ENCODE data around the gene MRM1.

MRM1 gene

DNA sequence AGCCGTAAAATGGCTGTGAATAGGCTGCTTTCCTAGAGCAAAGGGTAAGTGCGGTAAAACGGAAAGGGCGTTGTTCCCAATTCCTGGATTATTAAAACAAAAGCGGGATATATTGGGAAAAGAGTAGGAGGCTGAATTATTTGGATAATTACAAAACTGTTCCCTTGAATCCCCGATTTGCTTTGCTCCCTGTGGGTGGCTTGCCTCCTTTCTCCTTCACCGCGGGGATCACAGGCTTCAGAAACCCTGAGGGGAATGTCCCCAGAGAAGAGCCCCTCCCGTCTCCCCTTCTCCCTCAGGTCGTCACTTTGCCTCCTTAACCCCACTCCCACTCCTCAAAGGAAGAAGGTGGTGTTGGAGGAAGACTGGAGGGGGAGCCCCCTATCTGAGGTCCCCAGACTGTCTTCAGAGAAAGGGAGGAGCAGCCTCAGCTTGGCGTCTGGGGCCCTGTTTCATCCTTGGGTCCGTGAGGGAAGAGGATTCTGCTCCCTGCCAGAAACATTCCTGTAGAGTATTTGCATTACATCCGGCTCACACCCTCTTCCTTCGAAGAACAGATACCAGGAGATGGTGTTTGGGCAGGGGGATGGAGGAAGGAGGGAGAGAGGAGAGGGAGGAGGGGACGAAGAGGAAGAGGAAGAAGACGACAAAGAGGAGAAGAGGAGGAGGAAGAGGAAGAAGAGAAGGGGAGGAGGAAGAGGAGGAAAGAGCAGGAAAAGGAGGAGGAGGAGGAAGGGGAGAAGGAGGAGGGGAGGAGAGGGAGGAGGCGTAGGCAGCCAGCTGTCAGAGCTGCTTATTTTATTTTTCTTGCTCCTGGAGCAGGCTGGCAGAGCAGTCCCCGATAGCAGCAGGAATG is 31.8 kb downstream of the MRM1 start:
- no peaks in the 10 kb centered on the region for H3K9me3 Mint-ChIP-seq (ENCODE audit: low read depth)
- no peak overlapping the region for H3K27ac Mint-ChIP-seq
- H3K36me3 Mint-ChIP-seq, result no peaks in the 10 kb centered on the region
- no peak overlapping the region for H3K4me3 Mint-ChIP-seq
- no peaks in the 10 kb centered on the region for H3K4me1 Mint-ChIP-seq (ENCODE audit: low read depth)
- no peaks in the 10 kb centered on the region for H3K27me3 Mint-ChIP-seq

DNA sequence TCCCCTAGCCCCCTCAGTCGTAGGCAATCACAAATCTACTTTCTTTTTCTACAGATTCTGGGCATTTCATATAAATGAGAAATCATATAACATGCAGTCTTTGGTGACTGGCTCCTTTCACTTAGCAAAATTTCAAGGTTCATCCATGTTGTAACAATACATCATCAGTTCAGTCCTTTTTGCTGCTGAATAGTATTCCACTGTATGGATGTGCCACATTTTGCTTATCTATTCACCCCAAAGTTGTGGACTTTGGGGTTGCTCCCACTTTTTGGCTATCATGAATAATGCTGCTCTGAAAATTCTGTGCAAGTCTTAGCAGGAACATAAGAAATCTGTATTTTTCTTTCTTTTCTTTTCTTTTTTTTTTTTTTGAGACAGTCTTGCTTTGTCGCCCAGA is 39.0 kb downstream of the MRM1 start:
- Mint-ChIP-seq H3K36me3 (no peaks in the 10 kb centered on the region), H3K4me3 (peak overlapping the region; percentile 35), H3K27ac (no peak overlapping the region), H3K4me1 (ENCODE audit: low read depth) (peaks cover 12% of the 10 kb centered on the region), H3K9me3 (ENCODE audit: low read depth) (no peaks in the 10 kb centered on the region), H3K27me3 (peaks cover 28% of the 10 kb centered on the region)

DNA sequence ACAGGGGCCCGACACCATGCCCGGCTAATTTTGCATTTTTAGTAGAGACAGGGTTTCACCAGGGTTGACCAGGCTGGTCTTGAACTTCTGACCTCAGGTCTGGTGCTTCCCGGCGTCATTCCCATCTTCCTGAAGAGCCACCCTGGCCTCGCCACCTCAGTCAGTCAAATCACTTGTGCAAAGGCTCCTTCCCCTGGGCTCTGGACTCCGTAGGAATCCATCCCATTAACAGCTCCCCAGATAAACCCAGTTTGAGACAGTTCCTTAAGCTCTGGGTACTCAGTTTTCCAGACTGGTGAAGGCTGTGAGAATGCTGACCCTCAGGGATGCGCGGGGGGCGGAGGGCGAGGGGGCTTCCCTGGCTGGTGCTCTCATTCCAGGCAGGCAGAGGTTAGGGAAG is 39.5 kb downstream of the MRM1 start:
- H3K4me3 Mint-ChIP-seq, result peak overlapping the region; percentile 35
- H3K27me3 Mint-ChIP-seq, result peaks cover 28% of the 10 kb centered on the region
- no peaks in the 10 kb centered on the region for H3K36me3 Mint-ChIP-seq
- H3K9me3 Mint-ChIP-seq (ENCODE audit: low read depth), result no peaks in the 10 kb centered on the region
- peaks cover 12% of the 10 kb centered on the region for H3K4me1 Mint-ChIP-seq (ENCODE audit: low read depth)
- no peak overlapping the region for H3K27ac Mint-ChIP-seq

DNA sequence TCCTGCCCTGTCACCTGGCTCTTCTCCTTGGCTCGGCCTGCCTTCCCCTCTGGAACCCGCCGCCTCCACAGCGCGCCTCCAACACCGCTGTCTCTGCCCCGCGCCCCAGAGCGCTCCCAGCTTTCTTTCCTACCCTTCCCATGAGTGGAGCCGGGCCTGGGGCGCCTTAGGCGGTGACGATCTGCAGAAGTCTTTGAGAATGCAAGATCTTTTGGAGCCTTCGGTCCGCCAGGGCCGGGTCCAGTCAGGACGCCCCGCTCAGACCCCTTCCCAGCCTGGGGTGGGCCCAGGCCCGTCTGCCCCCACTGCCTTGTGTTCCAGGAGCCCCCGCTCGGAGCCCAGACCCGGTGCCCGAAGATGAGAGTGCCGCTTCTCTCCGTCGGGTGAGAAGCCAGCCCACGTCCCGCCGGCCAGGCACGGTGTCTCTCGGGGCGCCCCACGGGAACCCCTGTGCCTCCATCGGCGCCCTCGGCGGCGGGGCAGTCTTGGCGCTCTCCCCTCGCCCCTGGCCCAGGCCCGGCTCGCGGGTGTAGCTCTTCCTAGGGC is 40.0 kb downstream of the MRM1 start:
- Mint-ChIP-seq H3K9me3 (ENCODE audit: low read depth) (no peaks in the 10 kb centered on the region), H3K27me3 (peaks cover 28% of the 10 kb centered on the region), H3K4me3 (no peak overlapping the region)

DNA sequence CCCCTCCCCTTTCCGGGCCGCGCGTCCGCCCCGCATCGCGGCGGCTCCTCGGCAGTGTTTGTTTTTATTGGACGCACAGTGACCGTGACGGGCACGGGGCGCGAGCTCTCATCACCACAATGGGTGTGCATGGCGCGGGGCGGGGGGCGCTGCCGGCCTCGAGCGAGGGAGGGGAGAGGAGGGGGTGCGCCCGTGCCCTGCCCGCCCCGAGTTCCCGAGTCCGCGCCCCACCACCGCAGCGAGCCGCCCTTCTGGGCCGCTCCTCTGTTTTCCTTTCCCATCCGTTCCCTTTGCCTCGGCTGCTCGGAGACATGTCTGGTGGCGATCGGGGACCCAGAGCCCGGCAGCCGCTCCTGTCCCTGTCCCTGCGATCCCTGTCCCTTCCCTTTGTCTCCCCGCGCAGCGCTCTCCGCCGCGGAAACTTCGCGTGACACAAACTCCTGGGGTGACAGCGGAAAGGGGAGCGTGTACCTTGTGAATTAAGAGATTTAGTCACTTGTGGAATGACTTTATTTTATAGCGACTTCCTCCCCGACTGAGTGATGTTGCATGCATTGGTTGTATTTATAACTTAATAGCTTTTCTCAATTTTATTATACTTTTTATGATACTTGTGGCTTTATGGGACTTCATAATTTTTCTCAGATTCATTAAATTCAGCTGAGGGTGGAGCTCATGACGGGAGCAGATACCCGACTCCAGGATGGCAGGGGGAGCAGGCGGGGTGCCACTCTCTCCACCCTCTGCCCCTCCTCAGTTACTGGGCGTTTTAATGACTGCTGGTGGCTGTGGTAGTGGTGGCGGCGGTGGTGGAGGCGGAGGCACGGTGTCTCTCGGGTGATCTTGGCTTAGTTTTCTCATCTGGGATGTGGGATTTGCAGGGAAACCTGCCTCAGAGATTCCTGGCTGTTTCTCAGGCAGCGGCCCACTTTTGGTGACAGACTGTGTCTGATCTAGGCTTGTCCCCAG is 40.8 kb downstream of the MRM1 start:
- Mint-ChIP-seq H3K27ac (no peak overlapping the region), H3K9me3 (ENCODE audit: low read depth) (no peaks in the 10 kb centered on the region), H3K4me3 (peak overlapping the region; percentile 85), H3K27me3 (peaks cover 29% of the 10 kb centered on the region), H3K36me3 (no peaks in the 10 kb centered on the region), H3K4me1 (ENCODE audit: low read depth) (peaks cover 12% of the 10 kb centered on the region)

More for the DNA sequence above, 40.0 kb downstream of the MRM1 start:
- Mint-ChIP-seq H3K27ac (no peak overlapping the region), H3K4me1 (ENCODE audit: low read depth) (peaks cover 12% of the 10 kb centered on the region), H3K36me3 (no peaks in the 10 kb centered on the region)

DNA sequence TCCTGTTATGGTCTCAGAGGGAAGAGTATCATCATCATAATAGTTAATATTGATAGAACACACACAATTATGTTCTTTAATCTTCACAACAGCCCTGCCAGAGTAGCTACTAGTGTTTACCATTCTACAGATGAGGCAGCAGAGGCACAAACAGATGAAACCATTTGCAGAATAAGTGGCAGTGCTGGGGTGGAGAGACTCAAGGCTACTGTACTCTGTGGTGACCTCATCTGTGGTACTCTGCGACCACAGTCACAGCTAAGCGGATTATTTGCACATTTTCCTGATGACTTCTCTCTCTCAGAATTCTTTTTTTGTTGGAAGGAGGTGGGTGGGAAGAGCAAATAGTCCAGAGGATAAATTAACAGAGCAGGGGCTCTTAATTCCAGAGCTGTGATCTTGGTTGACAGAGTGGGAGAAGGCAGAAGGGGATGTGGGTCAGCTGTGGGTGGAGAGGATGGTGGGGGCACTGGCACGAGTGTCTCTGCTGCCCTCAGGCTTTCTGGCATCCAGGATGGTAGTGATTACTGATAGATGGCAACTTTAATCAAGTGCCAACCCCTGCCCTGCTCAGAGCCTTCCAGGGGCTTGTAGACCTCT is 41.8 kb downstream of the MRM1 start:
- H3K27me3 Mint-ChIP-seq, result peaks cover 29% of the 10 kb centered on the region
- peak overlapping the region; percentile 85 for H3K4me3 Mint-ChIP-seq
- no peaks in the 10 kb centered on the region for H3K36me3 Mint-ChIP-seq
- H3K9me3 Mint-ChIP-seq (ENCODE audit: low read depth), result no peaks in the 10 kb centered on the region
- no peak overlapping the region for H3K27ac Mint-ChIP-seq
- H3K4me1 Mint-ChIP-seq (ENCODE audit: low read depth), result peaks cover 12% of the 10 kb centered on the region

DNA sequence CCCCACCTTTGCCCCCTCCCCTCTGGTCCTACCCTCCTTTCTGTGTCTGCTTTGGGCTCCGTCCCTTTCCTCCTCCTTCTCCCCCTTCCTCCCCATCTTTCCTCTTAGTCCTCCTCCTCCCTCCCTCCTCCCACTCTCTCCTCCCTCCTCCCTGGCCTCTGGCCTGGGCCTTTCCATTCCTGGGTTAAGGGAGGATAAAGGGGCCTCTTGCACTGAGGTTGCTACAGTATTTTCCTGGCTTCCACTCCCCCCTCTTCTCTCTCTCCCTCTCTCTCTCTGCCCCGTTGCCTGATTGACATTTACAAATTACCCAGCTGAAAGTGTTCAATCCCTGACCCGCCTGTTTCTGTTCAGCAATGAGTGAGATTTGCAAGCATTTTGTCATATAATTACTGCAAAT is 44.0 kb downstream of the MRM1 start:
- peaks cover 24% of the 10 kb centered on the region for H3K27me3 Mint-ChIP-seq
- no peak overlapping the region for H3K4me3 Mint-ChIP-seq
- H3K36me3 Mint-ChIP-seq, result no peaks in the 10 kb centered on the region
- no peaks in the 10 kb centered on the region for H3K9me3 Mint-ChIP-seq (ENCODE audit: low read depth)
- no peak overlapping the region for H3K27ac Mint-ChIP-seq
- peaks cover 12% of the 10 kb centered on the region for H3K4me1 Mint-ChIP-seq (ENCODE audit: low read depth)

DNA sequence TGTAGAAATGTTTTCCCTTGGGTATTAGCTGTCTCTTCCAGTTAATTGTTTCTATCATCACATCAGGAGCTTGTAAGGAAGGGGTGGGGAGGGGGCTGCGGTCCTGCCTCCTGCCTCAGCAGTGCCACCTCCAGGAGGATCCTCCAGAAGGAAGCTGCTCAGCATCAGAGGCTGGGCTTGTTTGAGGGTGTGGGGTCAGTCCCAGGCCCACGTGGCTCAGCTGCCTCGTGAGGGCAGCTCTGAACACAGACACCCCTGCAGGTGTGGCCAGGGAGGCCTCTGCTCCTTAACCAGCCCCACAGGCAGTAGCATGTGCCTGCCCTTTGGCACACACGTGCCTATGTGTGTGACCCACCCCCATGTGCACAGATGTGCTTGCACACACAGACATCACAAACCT is 46.3 kb downstream of the MRM1 start:
- H3K4me1 Mint-ChIP-seq (ENCODE audit: low read depth), result peaks cover 5% of the 10 kb centered on the region
- no peaks in the 10 kb centered on the region for H3K36me3 Mint-ChIP-seq
- no peak overlapping the region for H3K4me3 Mint-ChIP-seq
- H3K27ac Mint-ChIP-seq, result no peak overlapping the region
- peaks cover 20% of the 10 kb centered on the region for H3K27me3 Mint-ChIP-seq
- H3K9me3 Mint-ChIP-seq (ENCODE audit: low read depth), result no peaks in the 10 kb centered on the region

DNA sequence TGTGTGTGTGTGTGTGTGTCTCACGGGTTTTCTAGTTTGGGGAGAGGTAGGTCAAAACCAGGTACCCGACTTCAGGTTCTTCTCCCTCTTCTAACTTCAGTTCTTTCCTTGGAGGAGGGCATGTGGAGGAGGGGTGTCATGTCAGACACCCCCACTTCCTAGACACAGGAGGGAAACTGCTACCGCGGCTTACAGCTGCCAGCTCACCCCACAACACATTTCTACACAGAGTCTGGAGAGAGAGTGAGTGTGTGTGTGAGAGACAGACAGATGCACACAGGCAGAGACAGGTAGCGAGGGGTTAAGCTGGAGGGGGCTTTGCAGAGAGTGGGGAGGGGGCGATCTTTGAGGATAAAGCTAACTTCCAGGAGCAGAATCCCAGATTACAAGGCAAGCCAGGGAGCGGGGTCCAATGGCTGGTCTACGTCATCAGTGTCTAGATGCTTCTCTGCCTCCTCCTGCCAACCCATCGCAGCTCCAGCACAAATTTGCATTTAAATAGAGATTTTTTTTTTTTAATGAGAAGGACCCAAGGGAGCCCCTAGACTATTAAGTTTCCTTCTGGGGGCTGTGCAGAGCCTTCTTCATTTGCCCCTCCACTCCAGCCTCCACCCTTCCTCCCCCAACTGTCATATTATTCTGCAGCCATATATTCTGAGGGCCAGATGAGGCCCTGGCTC is 48.9 kb downstream of the MRM1 start:
- Mint-ChIP-seq H3K27me3 (peaks cover 9% of the 10 kb centered on the region), H3K36me3 (no peaks in the 10 kb centered on the region), H3K27ac (no peak overlapping the region), H3K4me1 (ENCODE audit: low read depth) (no peaks in the 10 kb centered on the region), H3K9me3 (ENCODE audit: low read depth) (no peaks in the 10 kb centered on the region), H3K4me3 (no peak overlapping the region)

DNA sequence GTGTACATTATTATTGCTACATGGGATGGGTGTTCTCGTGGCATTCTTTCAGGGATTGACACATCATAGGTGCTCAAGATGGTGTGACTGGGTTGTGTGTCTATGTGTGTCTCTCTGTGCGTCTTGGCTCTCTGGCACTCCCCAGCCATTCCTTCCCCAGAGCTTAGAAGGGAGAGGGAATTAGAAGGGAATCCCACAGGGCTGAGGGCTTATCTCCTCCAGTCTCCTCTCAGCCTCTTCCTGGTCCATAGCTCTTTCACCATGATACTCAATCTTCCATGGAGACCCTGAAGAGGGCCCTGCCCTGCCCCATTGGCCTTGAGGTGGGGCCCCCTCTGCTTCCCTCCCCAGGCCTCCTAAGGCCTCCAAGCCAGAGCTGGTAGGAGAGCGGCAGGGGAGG is 52.0 kb downstream of the MRM1 start:
- Mint-ChIP-seq H3K27me3 (peaks cover 20% of the 10 kb centered on the region), H3K27ac (no peak overlapping the region), H3K4me1 (ENCODE audit: low read depth) (peaks cover 6% of the 10 kb centered on the region), H3K4me3 (no peak overlapping the region), H3K36me3 (peaks cover 3% of the 10 kb centered on the region), H3K9me3 (ENCODE audit: low read depth) (no peaks in the 10 kb centered on the region)

DNA sequence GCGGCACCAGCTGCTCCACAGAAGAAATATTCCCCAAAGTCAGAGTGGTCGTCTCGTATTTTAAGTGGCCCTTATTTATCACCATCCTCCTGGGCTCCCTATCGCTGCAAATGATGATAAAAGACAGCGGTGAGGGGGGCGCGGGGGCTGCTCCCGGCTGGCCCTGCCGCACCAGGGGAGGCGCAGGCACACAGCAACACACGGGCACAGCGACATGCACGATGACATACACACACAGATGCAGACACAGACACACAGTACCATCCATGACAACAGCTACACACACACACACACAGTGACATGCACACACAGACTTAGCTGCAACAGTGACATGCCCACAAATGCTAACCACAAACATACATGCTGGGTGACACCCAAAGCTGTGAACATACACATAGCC is 52.5 kb downstream of the MRM1 start:
- peaks cover 6% of the 10 kb centered on the region for H3K4me1 Mint-ChIP-seq (ENCODE audit: low read depth)
- no peak overlapping the region for H3K27ac Mint-ChIP-seq
- H3K27me3 Mint-ChIP-seq, result peaks cover 20% of the 10 kb centered on the region
- no peak overlapping the region for H3K4me3 Mint-ChIP-seq
- H3K9me3 Mint-ChIP-seq (ENCODE audit: low read depth), result no peaks in the 10 kb centered on the region
- H3K36me3 Mint-ChIP-seq, result peaks cover 3% of the 10 kb centered on the region

DNA sequence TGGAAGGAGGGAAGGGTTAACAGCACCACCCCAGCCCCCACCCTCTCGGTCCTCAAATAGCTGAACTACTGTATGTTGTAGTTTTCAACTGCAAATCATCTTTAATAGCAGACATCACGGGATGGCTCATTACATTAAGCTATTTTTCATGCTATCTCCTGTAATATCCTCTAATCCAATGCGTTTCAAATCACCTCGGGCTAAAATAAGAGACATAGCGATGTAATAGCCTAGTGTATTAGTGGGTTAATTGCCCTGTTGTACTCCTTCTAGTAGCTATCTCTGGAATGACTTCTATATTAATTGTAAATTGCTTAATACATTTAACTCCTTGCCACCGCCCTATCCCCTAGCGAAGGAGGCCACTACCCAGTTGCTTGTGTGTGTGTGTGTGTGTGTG is 54.3 kb downstream of the MRM1 start:
- Mint-ChIP-seq H3K36me3 (peaks cover 3% of the 10 kb centered on the region), H3K27ac (no peak overlapping the region), H3K27me3 (peaks cover 17% of the 10 kb centered on the region), H3K4me3 (no peak overlapping the region), H3K4me1 (ENCODE audit: low read depth) (peaks cover 6% of the 10 kb centered on the region), H3K9me3 (ENCODE audit: low read depth) (no peaks in the 10 kb centered on the region)

DNA sequence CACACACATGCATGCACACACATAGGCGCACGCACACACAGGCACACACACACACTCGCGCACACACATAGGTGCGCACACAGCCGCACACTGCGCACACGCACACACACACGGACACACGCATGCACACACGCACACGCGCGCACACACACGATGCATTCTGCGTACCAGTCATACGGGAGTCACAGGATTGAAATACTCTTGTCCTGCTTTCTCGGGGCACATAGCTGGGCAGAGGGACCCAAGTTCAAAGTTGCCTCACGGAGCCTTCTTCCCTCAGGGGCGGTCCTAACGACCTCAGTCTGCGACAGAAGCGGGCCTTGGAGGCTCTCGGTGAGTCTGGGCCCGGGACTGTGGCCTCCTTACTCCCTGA is 56.0 kb downstream of the MRM1 start:
- peak overlapping the region; percentile 71 for H3K4me3 Mint-ChIP-seq
- H3K36me3 Mint-ChIP-seq, result peaks cover 3% of the 10 kb centered on the region
- H3K4me1 Mint-ChIP-seq (ENCODE audit: low read depth), result peaks cover 6% of the 10 kb centered on the region
- H3K9me3 Mint-ChIP-seq (ENCODE audit: low read depth), result no peaks in the 10 kb centered on the region
- peaks cover 17% of the 10 kb centered on the region for H3K27me3 Mint-ChIP-seq
- no peak overlapping the region for H3K27ac Mint-ChIP-seq

DNA sequence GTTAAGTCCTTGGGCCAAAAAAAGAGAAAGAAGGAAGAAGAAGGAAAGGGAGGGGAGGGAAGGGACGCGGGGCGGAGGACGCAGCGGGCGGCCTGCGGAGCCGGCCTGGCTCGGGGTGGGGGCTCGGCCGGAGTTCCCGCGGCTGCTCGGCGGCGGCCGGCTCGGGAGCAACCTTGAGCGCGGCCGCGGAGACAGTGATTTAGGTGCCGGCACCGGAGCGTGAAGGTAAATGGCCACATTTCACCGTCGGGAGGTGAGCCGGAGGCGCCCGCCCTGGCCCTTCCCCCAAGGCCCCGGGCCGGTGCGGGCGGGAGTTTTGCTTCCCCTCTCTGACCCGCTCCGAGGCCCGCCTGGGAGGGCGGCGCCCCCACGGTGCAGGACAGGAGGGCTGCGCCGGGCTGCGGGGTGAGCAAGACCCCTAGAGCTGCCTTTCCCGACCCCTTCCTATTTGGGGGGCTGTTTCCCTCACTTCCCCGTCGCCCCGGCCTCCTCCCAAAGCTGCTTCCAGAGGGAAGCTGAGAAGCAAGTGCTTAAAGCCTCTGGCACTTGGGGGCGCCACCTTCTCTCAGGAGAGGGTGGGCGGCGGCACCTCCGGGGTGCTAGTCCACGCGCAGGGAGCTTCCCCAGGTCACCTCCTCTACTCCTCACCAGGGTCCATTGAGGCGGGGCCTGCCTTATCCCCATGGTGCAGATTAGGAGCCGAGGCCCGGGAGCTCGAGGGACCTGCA is 56.5 kb downstream of the MRM1 start:
- Mint-ChIP-seq H3K36me3 (peaks cover 3% of the 10 kb centered on the region), H3K4me3 (peak overlapping the region; percentile 71), H3K4me1 (ENCODE audit: low read depth) (peaks cover 6% of the 10 kb centered on the region), H3K27me3 (peaks cover 17% of the 10 kb centered on the region), H3K9me3 (ENCODE audit: low read depth) (no peaks in the 10 kb centered on the region), H3K27ac (no peak overlapping the region)

Data from activated naive CD8-positive, alpha-beta T cell (primary cell).